Bronchus fibroblast of lung (primary cell): Measurements from ENCODE around the gene SOX15. TPM values are rescaled to one million over a fixed set of nuclear protein-coding genes. Genes with fewer than 3 reads are reported as not detected.

Experiments
- total RNA-seq: library from RNA; depleted of rRNA; stranded (reverse); fragments of >200 nt; gene quantifications from 2 replicates; pipeline ENCODE4 v1.2.3, GENCODE V29; 2015

The SOX15 gene
- total RNA-seq: 2.4 and 2.7 TPM in 2 replicates

GRCh38 chr17:7589891-7590691, at the start of gene SOX15:
Gene SOX15, minus strand, starts transcription at chr17:7590094. Its CDS starts 418 bp downstream, at chr17:7589676.

DNA sequence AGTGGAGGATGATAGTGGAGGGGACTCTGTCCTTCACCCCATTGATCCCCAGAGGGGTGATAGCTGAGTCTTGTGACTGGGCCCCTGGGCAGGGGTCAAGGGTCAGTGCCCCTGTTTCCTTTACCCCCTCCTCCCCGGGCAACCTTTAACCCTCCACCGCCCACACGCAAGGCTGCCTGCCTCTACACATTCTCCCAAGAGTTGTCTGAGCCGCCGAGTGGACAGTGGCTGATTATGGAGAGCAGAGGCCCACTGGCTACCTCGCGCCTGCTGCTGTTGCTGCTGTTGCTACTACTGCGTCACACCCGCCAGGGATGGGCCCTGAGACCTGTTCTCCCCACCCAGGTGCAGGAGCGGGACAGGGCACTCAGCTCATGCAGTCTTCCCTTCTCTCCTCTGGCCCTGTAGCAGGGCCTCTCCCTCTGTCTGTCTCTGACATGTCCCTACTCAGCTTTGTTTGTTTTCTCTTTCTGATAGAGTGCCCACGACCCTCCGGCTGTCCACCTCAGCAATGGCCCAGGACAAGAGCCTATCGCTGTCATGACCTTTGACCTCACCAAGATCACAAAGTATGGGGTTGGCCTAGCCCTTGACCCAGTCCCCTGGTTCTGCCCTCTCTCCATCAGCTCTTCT, 40.2 kb upstream of the SOX15 start, which contains the start of gene SHBG:
Gene SHBG (plus strand): TSS at position 197 of the 633 bp plus-strand sequence. CDS start 38 bp downstream, at position 235.

DNA sequence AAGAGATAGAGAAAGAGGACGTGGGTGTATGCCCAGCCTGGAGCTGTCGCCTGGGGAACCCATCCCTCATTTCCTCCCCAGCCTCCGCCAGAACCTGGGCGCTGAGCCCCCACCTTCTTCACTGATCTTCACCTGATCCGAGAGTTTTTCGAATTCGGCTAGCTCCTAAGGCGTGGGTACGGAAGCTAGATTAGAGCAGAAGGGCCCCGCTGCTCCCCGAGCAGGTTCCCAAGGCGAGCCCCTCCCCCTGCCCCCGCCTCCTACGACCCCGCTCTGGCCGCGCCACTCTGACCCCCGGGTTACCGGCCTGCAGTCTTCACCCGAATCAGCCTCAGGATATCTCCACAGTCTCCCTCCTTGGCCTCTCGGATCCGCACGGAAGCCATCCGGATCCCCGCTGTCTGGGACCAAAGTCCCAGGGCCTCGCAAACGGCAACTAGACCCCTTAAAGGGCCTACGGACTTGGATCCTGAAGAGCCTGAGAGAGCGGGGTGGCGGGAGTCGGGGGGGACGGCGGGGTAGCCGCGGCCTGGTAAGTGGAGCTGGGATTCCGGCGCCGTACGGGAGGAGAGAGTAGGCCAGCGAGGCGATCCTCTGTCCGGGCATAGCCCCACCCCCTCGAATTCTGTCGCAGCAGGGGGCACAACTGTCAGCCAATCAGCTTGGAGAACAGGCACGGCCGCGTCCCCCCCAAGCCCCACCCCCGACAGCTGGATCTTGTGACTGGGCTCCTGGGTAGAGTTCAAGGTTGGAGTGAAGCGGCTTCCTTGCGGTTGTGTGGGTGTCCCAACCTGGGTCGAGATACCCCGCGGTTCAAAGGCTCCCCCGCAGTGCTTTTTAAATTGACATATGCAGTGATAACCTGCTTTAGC, 37.6 kb upstream of the SOX15 start, which contains the start of gene SAT2:
Gene SAT2 (minus strand): TSS at position 572 of the 872 bp plus-strand sequence. CDS start 186 bp downstream, at position 386.

DNA sequence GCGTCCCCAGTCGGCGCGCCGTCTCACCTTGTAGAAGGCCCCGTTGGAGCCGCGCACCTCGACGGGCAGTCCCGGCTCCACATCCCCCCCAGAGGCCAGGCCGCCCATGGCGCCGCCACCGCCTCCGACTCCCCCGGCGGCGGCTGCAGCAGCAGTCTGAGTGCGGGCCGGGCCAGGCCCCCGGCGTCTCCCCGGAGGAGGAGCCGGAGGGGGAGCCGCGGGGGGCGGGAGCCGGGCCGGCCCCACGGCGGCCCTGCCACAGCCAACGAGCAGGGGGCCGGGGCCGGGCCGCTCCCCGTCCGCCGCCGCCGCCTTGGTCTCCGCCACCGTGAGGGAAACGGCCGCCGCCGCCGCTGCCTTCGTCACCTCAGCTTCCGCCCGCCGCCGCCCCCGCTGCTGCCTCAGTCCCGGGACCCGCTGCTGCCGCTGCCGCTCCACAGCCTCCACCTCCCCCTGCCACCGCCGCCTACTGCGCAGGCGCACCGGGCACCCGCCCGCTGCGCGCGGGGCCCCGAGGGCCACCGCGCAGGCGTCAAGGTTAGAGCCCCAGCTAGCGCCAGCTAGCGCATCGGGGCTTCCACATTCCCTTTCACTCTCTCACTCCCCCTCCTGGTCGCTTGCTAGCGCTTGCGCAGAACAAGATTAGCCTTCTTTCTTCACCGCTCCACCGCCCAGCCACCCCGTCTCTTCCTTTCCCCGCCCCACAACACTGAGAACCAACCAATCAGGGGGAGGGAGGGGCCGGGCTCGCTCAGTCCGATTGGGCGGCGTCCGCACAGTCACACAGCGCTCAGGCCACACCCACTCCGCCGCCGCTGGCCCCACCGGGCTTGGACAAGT, 24.8 kb upstream of the SOX15 start, which contains the start of gene FXR2:
Gene FXR2 (minus strand): TSS at position 473 of the 840 bp plus-strand sequence. CDS start 365 bp downstream, at position 108.

DNA sequence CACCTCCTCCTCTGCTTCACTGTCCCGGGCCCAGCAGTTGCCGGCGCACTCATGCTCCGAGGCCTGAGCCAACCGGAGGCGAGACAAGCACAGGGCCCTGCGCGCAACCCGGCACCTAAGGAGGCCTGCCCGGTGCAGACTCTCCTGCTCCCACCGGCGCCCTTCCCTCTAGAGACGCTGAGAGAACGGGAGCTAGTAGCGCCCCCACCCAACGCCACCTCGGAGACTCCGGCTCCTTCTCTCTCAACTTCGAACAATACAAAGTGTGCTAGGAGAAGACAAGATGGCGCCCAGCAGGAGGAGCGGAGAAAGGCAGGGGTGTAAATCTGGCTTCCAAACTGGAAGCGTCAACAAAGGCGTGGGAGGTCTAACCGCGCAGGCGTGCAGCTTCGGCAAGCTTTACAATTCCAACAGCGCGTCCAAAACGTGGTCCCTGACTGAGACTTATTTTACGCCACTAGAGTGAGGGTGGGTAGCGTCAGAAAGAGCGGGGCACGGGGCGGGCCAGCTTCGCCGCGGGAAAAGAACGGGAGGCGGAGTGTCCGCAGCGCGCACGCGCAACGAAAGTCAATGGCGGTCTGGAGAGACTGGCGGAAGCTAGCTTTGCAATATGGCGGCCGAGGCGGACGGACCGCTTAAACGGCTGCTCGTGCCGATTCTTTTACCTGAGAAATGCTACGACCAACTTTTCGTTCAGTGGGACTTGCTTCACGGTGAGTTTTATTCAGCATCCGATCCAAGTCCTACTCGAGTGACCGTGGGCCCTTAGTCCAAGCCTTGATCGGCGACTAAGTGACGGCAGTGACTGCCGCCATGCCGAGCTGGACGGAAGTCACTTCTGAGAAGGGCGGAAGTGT, 6.4 kb downstream of the SOX15 start, which contains the start of gene MPDU1:
Gene MPDU1 (plus strand): TSS at position 600 of the 857 bp plus-strand sequence. CDS start 11 bp downstream, at position 611.

GRCh38 chr17:7579001-7579833, 10.7 kb downstream of the SOX15 start, which contains the start of gene CD68:
Gene CD68, plus strand, starts transcription at chr17:7579638. Its CDS starts 40 bp downstream, at chr17:7579678.

DNA sequence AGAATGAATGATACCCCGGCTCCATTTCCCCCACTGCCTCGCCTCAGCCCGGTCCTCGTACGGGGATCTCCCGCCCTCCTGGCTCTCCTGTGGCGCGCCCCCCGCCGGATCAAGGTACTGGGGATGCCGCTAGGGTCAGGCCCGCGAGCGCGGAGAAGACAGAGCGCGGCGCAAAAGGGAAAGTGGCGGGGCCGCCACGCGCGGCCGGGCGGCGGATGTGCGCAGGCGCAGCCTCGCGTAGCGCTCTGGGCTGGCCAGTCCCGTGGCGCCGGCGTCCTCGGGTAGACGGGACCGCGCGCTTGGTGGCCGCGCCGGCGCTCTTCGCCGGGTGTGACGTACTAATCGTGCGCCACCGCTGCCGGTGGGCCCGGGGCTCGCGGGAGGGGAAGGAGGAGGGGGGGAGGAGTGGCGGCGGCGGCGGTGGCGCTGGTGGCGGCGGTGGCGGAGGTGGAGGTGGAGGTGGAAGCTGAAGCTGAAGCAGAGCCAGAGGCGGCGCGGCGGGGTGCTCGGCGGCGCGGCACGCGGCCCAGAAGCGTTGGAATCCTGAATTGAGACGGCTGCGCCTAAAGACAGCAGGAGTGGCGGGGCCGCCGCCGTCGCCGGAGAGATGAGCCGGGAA, 28.2 kb downstream of the SOX15 start, which contains the start of gene SENP3:
Gene SENP3 (plus strand): TSS at position 331 of the 619 bp plus-strand sequence. CDS start 1,158 bp downstream, outside the sequence.

DNA sequence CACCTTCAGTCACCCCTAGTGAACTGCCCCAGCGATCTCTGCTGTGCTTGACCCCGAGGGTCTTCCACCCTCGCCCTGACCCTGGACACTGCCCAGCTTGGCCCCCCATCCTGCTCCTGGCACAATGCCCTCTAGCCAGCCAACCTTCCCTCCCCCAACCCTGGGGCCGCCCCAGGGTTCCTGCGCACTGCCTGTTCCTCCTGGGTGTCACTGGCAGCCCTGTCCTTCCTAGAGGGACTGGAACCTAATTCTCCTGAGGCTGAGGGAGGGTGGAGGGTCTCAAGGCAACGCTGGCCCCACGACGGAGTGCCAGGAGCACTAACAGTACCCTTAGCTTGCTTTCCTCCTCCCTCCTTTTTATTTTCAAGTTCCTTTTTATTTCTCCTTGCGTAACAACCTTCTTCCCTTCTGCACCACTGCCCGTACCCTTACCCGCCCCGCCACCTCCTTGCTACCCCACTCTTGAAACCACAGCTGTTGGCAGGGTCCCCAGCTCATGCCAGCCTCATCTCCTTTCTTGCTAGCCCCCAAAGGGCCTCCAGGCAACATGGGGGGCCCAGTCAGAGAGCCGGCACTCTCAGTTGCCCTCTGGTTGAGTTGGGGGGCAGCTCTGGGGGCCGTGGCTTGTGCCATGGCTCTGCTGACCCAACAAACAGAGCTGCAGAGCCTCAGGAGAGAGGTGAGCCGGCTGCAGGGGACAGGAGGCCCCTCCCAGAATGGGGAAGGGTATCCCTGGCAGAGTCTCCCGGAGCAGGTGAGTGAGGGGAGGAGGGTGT, 31.2 kb downstream of the SOX15 start, which contains the start of gene TNFSF13:
Gene TNFSF13 (plus strand): TSS at position 207 of the 776 bp plus-strand sequence. CDS start 290 bp downstream, at position 497.

GRCh38 chr17:7548585-7549400, 41.1 kb downstream of the SOX15 start, which contains the start of gene TNFSF12:
Gene TNFSF12, plus strand, starts transcription at chr17:7549058. Its CDS starts 96 bp downstream, at chr17:7549154.

Other genes starting within 250 kb of the SOX15 start
- 7.6 and 7.9 TPM in 2 replicates for gene KCTD11, start 237.9 kb downstream of the SOX15 start, total RNA-seq
- gene TMEM95, start 234.9 kb downstream of the SOX15 start, total RNA-seq: 0.15 TPM in 1 of 2 replicates, not detected in the other
- under 0.01 TPM in 1 of 2 replicates, not detected in the other for gene TNK1, start 209.0 kb downstream of the SOX15 start, total RNA-seq
- gene PLSCR3, start 195.6 kb downstream of the SOX15 start, total RNA-seq: 43.9 and 45.8 TPM in 2 replicates
- 213 and 214 TPM in 2 replicates for gene TMEM256, start 186.0 kb downstream of the SOX15 start, total RNA-seq
- 9.1 and 10.3 TPM in 2 replicates for gene NLGN2, start 182.2 kb downstream of the SOX15 start, total RNA-seq
- not detected in 2 replicates for gene SPEM1, start 169.8 kb downstream of the SOX15 start, total RNA-seq
- not detected in 2 replicates for gene SPEM2, start 164.5 kb downstream of the SOX15 start, total RNA-seq
- not detected in 2 replicates for gene SPEM3, start 161.2 kb downstream of the SOX15 start, total RNA-seq
- 2.2 and 3.5 TPM in 2 replicates for gene TMEM102, start 154.7 kb downstream of the SOX15 start, total RNA-seq
- gene FGF11, start 150.6 kb downstream of the SOX15 start, total RNA-seq: 0.30 TPM in 1 of 2 replicates, not detected in the other
- gene CHRNB1, start 145.0 kb downstream of the SOX15 start, total RNA-seq: 2.0 and 3.6 TPM in 2 replicates
- 15.3 and 16.6 TPM in 2 replicates for gene ZBTB4, start 110.5 kb downstream of the SOX15 start, total RNA-seq
- gene SLC35G6, start 108.6 kb downstream of the SOX15 start, total RNA-seq: not detected in 2 replicates
- 21.5 and 22.1 TPM in 2 replicates for gene POLR2A, start 105.7 kb downstream of the SOX15 start, total RNA-seq
- 21.4 and 23.6 TPM in 2 replicates for gene TNFSF12, start 41.0 kb downstream of the SOX15 start, total RNA-seq
- 1.2 TPM in 2 replicates for gene TNFSF13, start 31.3 kb downstream of the SOX15 start, total RNA-seq
- gene SENP3, start 28.2 kb downstream of the SOX15 start, total RNA-seq: 70.2 and 87.8 TPM in 2 replicates
- gene CD68, start 10.5 kb downstream of the SOX15 start, total RNA-seq: 27.7 and 27.8 TPM in 2 replicates
- 243 and 251 TPM in 2 replicates for gene MPDU1, start 6.2 kb downstream of the SOX15 start, total RNA-seq
- 30.6 and 36.0 TPM in 2 replicates for gene FXR2, start 24.8 kb upstream of the SOX15 start, total RNA-seq
- 34.1 and 35.5 TPM in 2 replicates for gene SAT2, start 37.7 kb upstream of the SOX15 start, total RNA-seq
- 0.15 and 0.84 TPM in 2 replicates for gene SHBG, start 40.0 kb upstream of the SOX15 start, total RNA-seq
- not detected in 2 replicates for gene ATP1B2, start 60.8 kb upstream of the SOX15 start, total RNA-seq
- 57.2 and 61.9 TPM in 2 replicates for gene TP53, start 97.4 kb upstream of the SOX15 start, total RNA-seq
- 21.7 and 22.7 TPM in 2 replicates for gene WRAP53, start 98.4 kb upstream of the SOX15 start, total RNA-seq
- gene EFNB3, start 115.1 kb upstream of the SOX15 start, total RNA-seq: 0.67 and 0.89 TPM in 2 replicates
- under 0.01 and 0.17 TPM in 2 replicates for gene DNAH2, start 127.7 kb upstream of the SOX15 start, total RNA-seq
- 1.2 and 1.7 TPM in 2 replicates for gene KDM6B, start 244.1 kb upstream of the SOX15 start, total RNA-seq